Suprapubic skin (tissue), 4 donors: ENCODE results near the gene TRAF3. TPM values are rescaled to one million over a fixed set of nuclear protein-coding genes. Genes with fewer than 3 reads are reported as not detected.

Experiments used
- DNase-seq, 2 donors: peaks; one replicate each; pipeline ENCODE4 v3.0.0-alpha.2; 2019; ENCODE audit warnings: low spot score in 2 of 2
- H3K27ac ChIP-seq: fragments of 200-600 bp; sonication (generic); one replicate; pipeline ENCODE4 v1.5.1; 2019
- H3K27me3 ChIP-seq: fragments of 200-600 bp; sonication (generic); one replicate; pipeline ENCODE4 v1.5.1; 2019
- H3K36me3 ChIP-seq: fragments of 200-600 bp; sonication (generic); one replicate; pipeline ENCODE4 v1.5.1; 2019
- H3K4me1 ChIP-seq: fragments of 200-600 bp; sonication (generic); one replicate; pipeline ENCODE4 v1.5.1; 2019
- H3K4me3 ChIP-seq: fragments of 200-600 bp; sonication (generic); one replicate; pipeline ENCODE4 v1.5.1; 2019; ENCODE audit warnings: mild to moderate bottlenecking
- H3K9me3 ChIP-seq: fragments of 200-600 bp; sonication (generic); one replicate; pipeline ENCODE4 v1.5.1; 2019
- EP300 ChIP-seq: sonication (generic); formaldehyde crosslinking; IDR thresholded peaks from one replicate; pipeline ENCODE4 v1.6.1; 2017; ENCODE audit warnings: antibody characterized with exemption
- POLR2A ChIP-seq, 2 donors: fragments of 450-650 bp; IDR thresholded peaks; one replicate each; pipeline ENCODE4 v1.6.1; 2017; ENCODE audit warnings: antibody characterized with exemption in 2 of 2, mild to moderate bottlenecking in 2 of 2, moderate library complexity in 2 of 2
- POLR2AphosphoS5 ChIP-seq, 3 donors: sonication (generic); formaldehyde crosslinking; IDR thresholded peaks; one replicate each; pipeline ENCODE4 v1.6.1; 2017; ENCODE audit warnings: antibody characterized with exemption in 3 of 3
- WGBS: methylation state at CpG from one replicate; pipeline ENCODE4 v1.1.5; 2018; 5-methylcytosine and 5-hydroxymethylcytosine counted together
- total RNA-seq, 4 donors: library from RNA; depleted of rRNA; stranded (reverse); fragments of >200 nt; gene quantifications; one replicate each; pipeline ENCODE4 v1.1.0, GENCODE V29; 2016
- TF ChIP-seq, protein P1 (sequence below), 2 donors: fragments of 200-600 bp in 1 of 2; fragments of 450-650 bp in 1 of 2; sonication (generic) in 1 of 2; IDR thresholded peaks; one replicate each; pipeline ENCODE4 v1.5.1; 2016 to 2019; ENCODE audit warnings: antibody characterized with exemption in 2 of 2, mild to moderate bottlenecking in 1 of 2, moderate library complexity in 1 of 2

Gene TRAF3
- total RNA-seq, 4 donors from 2014 or later, result 8.7 to 22.8 (median 14.2) TPM

DNA sequence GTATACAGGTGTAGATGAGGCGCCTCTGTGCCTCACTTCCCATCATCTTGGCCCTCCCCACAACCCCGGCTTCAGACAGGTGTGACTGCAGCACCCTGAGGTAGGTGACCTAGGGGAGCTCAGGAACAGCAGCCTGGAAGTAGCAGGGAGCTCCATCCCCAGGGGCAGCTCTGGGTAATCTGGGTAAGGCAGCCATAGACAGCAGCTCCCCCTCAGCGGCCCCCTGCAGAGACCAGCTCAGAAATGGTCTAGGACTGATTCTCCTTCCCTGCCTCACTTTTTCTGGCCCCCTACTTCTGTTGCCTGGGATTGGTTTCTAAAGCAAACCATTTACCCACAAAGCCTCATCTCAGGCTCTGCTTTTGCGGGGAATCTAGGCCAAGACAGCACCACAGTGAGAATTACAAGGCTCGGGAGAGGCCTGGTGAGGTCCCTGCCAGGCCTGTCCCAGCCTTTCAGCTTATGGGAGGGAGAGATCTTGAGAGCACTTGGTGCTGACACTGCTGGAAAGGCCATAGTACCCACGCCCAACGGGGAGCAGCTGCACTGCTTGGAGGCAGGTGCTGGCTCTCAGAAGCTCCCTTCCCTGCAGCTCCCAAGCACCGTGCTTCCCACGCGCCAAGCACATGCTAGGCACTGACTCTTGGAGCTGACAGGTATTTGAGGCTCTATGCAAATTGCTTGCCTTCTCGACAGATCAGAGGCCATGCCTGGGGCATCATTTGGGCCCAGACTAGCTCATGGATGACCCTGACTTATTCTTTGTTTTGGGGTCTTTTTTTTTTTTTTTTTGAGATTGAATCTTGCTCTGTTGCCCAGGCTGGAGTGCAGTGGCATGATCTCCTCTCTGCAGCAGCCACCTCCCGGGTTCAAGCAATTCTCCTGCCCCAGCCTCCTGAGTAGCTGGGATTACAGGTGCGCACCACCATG lies 45.1 kb upstream of the TRAF3 start:
- DNase-seq, result no peak
- no peaks in the 10 kb centered on the region for H3K4me1 ChIP-seq
- H3K27ac ChIP-seq, result no peak overlapping the region
- 85% methylated on average over 8 of the region's 13 CpGs for WGBS
- H3K9me3 ChIP-seq, result no peaks in the 10 kb centered on the region
- TF ChIP-seq, protein P1, sequence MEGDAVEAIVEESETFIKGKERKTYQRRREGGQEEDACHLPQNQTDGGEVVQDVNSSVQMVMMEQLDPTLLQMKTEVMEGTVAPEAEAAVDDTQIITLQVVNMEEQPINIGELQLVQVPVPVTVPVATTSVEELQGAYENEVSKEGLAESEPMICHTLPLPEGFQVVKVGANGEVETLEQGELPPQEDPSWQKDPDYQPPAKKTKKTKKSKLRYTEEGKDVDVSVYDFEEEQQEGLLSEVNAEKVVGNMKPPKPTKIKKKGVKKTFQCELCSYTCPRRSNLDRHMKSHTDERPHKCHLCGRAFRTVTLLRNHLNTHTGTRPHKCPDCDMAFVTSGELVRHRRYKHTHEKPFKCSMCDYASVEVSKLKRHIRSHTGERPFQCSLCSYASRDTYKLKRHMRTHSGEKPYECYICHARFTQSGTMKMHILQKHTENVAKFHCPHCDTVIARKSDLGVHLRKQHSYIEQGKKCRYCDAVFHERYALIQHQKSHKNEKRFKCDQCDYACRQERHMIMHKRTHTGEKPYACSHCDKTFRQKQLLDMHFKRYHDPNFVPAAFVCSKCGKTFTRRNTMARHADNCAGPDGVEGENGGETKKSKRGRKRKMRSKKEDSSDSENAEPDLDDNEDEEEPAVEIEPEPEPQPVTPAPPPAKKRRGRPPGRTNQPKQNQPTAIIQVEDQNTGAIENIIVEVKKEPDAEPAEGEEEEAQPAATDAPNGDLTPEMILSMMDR (IDR thresholded peaks at IDR 0.05), result no peak
- TF ChIP-seq POLR2A (IDR thresholded peaks at IDR 0.05) (no peak), POLR2AphosphoS5 (IDR thresholded peaks at IDR 0.05) (no peak), EP300 (no peak)
- no peaks in the 10 kb centered on the region for H3K27me3 ChIP-seq
- H3K4me3 ChIP-seq, result no peak overlapping the region
- H3K36me3 ChIP-seq, result peaks cover 30% of the 10 kb centered on the region

DNA sequence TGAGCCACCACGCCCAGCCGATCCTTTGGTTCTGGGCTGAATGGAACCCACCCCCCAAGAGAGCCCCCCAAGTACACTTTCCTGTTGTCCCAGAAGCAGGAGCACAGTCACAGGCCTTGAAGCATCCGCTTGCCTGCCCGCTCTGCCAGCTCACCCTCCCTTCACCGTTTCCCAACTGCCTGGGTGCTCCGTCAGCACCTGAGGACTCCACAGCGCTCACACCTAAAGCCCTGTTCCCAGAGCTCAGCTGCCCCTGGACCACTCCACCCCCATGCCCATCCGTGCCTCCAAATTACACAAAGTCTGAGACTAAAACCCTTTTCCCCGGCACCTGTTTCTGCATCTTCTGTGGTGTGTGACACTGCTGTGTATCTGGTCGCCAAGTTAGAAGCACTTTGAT lies 44.3 kb upstream of the TRAF3 start:
- H3K36me3 ChIP-seq, result peaks cover 22% of the 10 kb centered on the region
- no peak overlapping the region for H3K27ac ChIP-seq
- DNase-seq, result no peak
- H3K4me1 ChIP-seq, result no peaks in the 10 kb centered on the region
- H3K27me3 ChIP-seq, result no peaks in the 10 kb centered on the region
- H3K4me3 ChIP-seq, result no peak overlapping the region
- TF ChIP-seq, protein P1 (IDR thresholded peaks at IDR 0.05), result no peak
- no peak for TF ChIP-seq POLR2AphosphoS5 (IDR thresholded peaks at IDR 0.05)
- TF ChIP-seq EP300, result no peak
- no peak for TF ChIP-seq POLR2A (IDR thresholded peaks at IDR 0.05)
- no peaks in the 10 kb centered on the region for H3K9me3 ChIP-seq
- WGBS, result 95% methylated on average over 10 of the region's 10 CpGs

DNA sequence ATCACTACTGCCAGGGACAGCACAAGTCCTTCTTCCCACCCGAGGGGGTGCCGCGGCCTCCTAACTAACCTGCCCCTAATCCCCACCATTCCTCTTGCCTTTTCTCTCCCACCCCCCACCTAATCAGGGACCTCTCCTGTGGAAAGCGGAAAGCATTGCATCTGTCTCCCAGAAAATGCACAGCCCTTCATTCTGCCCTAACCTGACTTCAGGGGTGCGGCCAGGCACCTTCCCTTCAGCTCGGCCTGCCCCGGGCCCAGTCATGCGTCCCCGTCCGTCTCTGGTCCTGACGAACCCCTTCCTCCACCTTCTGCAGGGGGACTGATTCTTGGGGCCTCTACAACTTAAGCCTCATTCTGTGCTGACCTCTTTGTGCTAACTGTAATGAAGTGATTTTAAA lies 43.9 kb upstream of the TRAF3 start:
- no peak overlapping the region for H3K4me3 ChIP-seq
- H3K9me3 ChIP-seq, result no peaks in the 10 kb centered on the region
- peaks cover 21% of the 10 kb centered on the region for H3K36me3 ChIP-seq
- DNase-seq, result no peak
- no peaks in the 10 kb centered on the region for H3K4me1 ChIP-seq
- no peaks in the 10 kb centered on the region for H3K27me3 ChIP-seq
- WGBS, result 89% methylated on average over 11 of the region's 11 CpGs
- no peak for TF ChIP-seq POLR2A (IDR thresholded peaks at IDR 0.05)
- TF ChIP-seq, protein P1 (IDR thresholded peaks at IDR 0.05), result no peak
- TF ChIP-seq EP300, result no peak
- TF ChIP-seq POLR2AphosphoS5 (IDR thresholded peaks at IDR 0.05), result no peak
- no peak overlapping the region for H3K27ac ChIP-seq

DNA sequence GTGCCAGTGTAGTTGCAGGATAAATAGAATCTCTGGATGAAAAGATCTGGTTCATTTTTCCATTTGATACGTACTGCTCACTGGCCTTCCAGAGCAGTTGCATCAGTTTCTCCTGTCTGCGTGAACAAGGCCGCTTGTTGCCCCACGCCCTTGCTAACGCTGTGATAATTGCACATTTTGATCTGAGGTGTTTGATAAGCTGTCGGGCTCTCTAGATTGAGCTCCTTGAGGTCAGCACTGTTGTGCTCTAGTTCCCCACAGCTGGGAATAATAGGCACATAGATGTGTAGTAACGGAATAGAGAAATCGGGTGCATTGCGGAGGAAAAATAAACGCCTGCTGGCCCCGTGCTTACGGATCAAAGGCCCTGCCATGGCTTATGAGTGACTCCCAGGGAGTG lies 42.8 kb upstream of the TRAF3 start:
- H3K27me3 ChIP-seq, result no peaks in the 10 kb centered on the region
- peaks cover 18% of the 10 kb centered on the region for H3K36me3 ChIP-seq
- no peak overlapping the region for H3K27ac ChIP-seq
- no peak for DNase-seq
- no peak overlapping the region for H3K4me3 ChIP-seq
- H3K4me1 ChIP-seq, result no peaks in the 10 kb centered on the region
- TF ChIP-seq POLR2AphosphoS5 (IDR thresholded peaks at IDR 0.05) (no peak), POLR2A (IDR thresholded peaks at IDR 0.05) (no peak), EP300 (no peak)
- TF ChIP-seq, protein P1 (IDR thresholded peaks at IDR 0.05), result no peak
- no peaks in the 10 kb centered on the region for H3K9me3 ChIP-seq
- WGBS, result 90% methylated on average over 12 of the region's 12 CpGs

DNA sequence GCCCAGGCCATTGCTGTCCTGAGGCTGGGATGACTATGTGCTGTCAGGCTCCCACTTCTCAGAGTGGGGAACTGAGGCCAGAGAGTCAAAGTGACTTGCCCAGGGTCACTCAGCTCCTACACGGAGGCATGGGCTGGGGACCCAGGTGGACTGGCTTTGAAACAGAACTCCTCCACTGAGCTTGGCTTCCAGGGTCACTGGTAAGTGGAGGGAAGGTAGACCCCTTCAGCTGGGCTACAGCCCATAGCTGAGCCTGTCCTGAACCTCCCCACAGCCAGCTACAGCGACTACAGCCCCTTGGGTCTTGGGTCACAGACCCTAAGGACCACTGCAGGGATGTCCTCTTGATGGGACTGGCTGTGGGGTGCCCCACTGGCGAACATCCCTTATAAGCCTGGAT lies 40.3 kb upstream of the TRAF3 start:
- Histone ChIP-seq H3K27me3 (no peaks in the 10 kb centered on the region), H3K9me3 (no peaks in the 10 kb centered on the region), H3K4me1 (no peaks in the 10 kb centered on the region), H3K27ac (no peak overlapping the region), H3K36me3 (peaks cover 15% of the 10 kb centered on the region), H3K4me3 (no peak overlapping the region)
- DNase-seq, result peak in 1 of 2 donors; percentile 70
- TF ChIP-seq POLR2AphosphoS5 (IDR thresholded peaks at IDR 0.05), result no peak
- TF ChIP-seq, protein P1 (IDR thresholded peaks at IDR 0.05), result no peak
- TF ChIP-seq EP300, result no peak
- no peak for TF ChIP-seq POLR2A (IDR thresholded peaks at IDR 0.05)
- WGBS, result 100% methylated on average over 2 of the region's 3 CpGs
